CD4-positive, alpha-beta memory T cell (primary cell): ENCODE results near the gene ST7. TPM values are rescaled to one million over a fixed set of nuclear protein-coding genes. Genes with fewer than 3 reads are reported as not detected.

Source experiments
- CTCF ChIA-PET: fragments of 350-600 bp; sonication (Branson Sonifier 250); formaldehyde crosslinking; loops from one replicate; lab custom pipeline; 2021; ENCODE audit warnings: inconsistent platforms; ENCODE audit not compliant: partially characterized antibody; lab: Charles Lee
- POLR2A ChIA-PET: fragments of 350-600 bp; sonication (Branson Sonifier 250); formaldehyde crosslinking; loops from one replicate; lab custom pipeline; 2021; ENCODE audit not compliant: partially characterized antibody; lab: Charles Lee
- DNase-seq, 5 donors: peaks; one replicate each; pipeline versions ENCODE4 v3.0.0 to v3.0.0-alpha.2; 2020 to 2022; ENCODE audit warnings: mixed read lengths in 1 of 5
- H3K27ac ChIP-seq: one replicate; pipeline ENCODE4 v1.7.0; 2013; ENCODE audit warnings: low read depth, low read length
- H3K27me3 ChIP-seq: 2 replicates; pipeline ENCODE4 v1.7.0; 2013; ENCODE audit warnings: mild to moderate bottlenecking, low read length, moderate library complexity; ENCODE audit not compliant: insufficient read depth
- H3K36me3 ChIP-seq: 2 replicates; pipeline ENCODE4 v1.7.0; 2013; ENCODE audit warnings: mild to moderate bottlenecking, low read length, moderate library complexity; ENCODE audit not compliant: insufficient read depth
- H3K4me1 ChIP-seq: 2 replicates; pipeline ENCODE4 v1.7.0; 2013; ENCODE audit warnings: mild to moderate bottlenecking, low read length, moderate library complexity; ENCODE audit not compliant: insufficient read depth
- H3K4me3 ChIP-seq, 2 donors: one replicate each; pipeline ENCODE4 v1.7.0; 2013; ENCODE audit warnings: low read length in 2 of 2, mild to moderate bottlenecking in 1 of 2
- H3K9me3 ChIP-seq, 2 donors: one replicate each; pipeline ENCODE4 v1.7.0; 2013; ENCODE audit warnings: low read length in 2 of 2, control low read depth in 1 of 2; ENCODE audit not compliant: control insufficient read depth in 1 of 2
- H3K27ac Mint-ChIP-seq, 7 donors: one replicate each; pipeline ENCODE4 v1.8.0; 2020 to 2021; ENCODE audit warnings: mixed read lengths in 7 of 7, mild to moderate bottlenecking in 6 of 7, inconsistent platforms in 3 of 7, moderate library complexity in 3 of 7
- H3K27me3 Mint-ChIP-seq, 2 donors: one replicate each; pipeline ENCODE4 v1.8.0; 2020 to 2021; ENCODE audit warnings: mixed read lengths in 2 of 2
- H3K36me3 Mint-ChIP-seq, 2 donors: one replicate each; pipeline ENCODE4 v1.8.0; 2020 to 2021; ENCODE audit warnings: mixed read lengths in 2 of 2, inconsistent platforms in 1 of 2, mild to moderate bottlenecking in 1 of 2
- H3K4me1 Mint-ChIP-seq, 4 donors: one replicate each; pipeline ENCODE4 v1.8.0; 2020 to 2021; ENCODE audit warnings: mixed read lengths in 4 of 4, mild to moderate bottlenecking in 1 of 4
- H3K4me3 Mint-ChIP-seq, 8 donors: one replicate each; pipeline ENCODE4 v1.8.0; 2020 to 2021; ENCODE audit warnings: mixed read lengths in 8 of 8, mild to moderate bottlenecking in 7 of 8, moderate library complexity in 6 of 8, inconsistent platforms in 3 of 8
- H3K9me3 Mint-ChIP-seq, 8 donors: one replicate each; pipeline ENCODE4 v1.8.0; 2020 to 2021; ENCODE audit warnings: mixed read lengths in 8 of 8, mild to moderate bottlenecking in 5 of 8, inconsistent platforms in 3 of 8, moderate library complexity in 1 of 8
- intact Hi-C: fragments of 100-400 bp; cut with micrococcal nuclease; formaldehyde crosslinking; loops from one replicate; pipeline ENCODE4 v1.15.1; 2023
- polyA plus RNA-seq, 2 donors: library from polyadenylated mRNA; unstranded; fragments of 300-500 nt; fragmentation: Illumina TruSeq; gene quantifications; one replicate each; pipeline ENCODE4 v1.2.3, GENCODE V29; 2021
- total RNA-seq, 2 experiments: library from RNA; stranded (reverse); gene quantifications; one replicate each; pipeline ENCODE4 v1.2.3, GENCODE V29; 2021

The ST7 gene
- total and polyA plus RNA-seq, 4 experiments from 2014 or later: 3.8 to 6.6 (median 4.0) TPM

DNA sequence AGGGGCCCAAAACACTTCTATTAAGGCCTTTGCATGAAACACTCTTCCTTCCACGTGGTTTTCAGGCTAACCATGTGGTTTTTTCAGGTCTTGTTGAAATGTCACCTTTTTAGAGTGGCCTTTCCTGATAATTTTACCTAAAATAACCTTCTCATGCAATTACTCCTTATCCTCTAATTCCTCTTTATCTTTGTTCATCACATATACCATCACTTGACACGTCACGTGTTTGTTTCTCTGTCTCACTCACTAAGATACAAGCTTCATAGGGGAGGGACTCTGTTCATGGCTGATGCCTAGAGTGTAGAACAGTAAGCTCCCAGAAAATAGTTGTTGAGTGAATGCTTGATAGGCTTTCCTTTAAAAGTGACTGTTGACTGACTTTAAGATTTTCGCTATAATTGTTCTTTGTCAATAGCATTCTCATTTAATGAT is 63.7 kb downstream of the ST7 start:
- no peak for DNase-seq
- no peaks in the 10 kb centered on the region for H3K9me3 ChIP-seq
- Mint-ChIP-seq H3K4me1 (peaks cover 12 to 22% (median 17%) of the 10 kb centered on the region in 4 donors), H3K4me3 (no peak overlapping the region), H3K9me3 (no peaks in the 10 kb centered on the region), H3K36me3 (no peaks in the 10 kb centered on the region), H3K27ac (no peak overlapping the region), H3K27me3 (peaks cover 0 to 2% of the 10 kb centered on the region in 2 donors)
- peaks cover 6% of the 10 kb centered on the region for H3K4me1 ChIP-seq
- CTCF ChIA-PET: no interaction called here
- H3K36me3 ChIP-seq: no peaks in the 10 kb centered on the region
- H3K27ac ChIP-seq: no peak overlapping the region
- POLR2A ChIA-PET: no interaction called here
- no peaks in the 10 kb centered on the region for H3K27me3 ChIP-seq
- H3K4me3 ChIP-seq: no peak overlapping the region
- intact Hi-C loops: no loop called here

DNA sequence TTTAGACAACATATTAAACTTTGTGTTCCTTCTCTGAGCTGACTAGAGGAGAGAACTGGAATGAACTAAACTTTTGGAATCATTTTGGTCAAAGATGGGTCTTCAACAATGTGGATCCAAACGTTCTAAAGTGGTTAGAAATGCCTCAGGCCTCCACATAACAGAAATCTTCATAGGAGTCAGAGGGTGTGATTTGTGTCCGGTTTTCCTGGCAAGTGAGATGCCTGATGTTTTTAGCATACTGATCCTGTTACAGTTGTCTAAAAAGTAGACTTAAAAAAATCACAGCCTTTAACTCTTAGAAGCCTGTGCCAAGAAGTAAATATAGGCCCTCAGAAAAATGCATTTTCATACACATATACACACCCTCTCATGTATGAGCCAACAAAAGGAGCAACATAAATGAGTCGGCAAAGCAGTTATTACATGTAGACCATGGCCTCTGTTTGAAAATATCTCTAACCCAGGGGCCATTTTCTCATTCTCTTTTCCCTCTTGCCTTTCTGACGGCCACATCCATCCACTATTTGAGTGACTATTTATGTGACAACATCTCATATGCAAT is 64.5 kb downstream of the ST7 start:
- H3K27ac Mint-ChIP-seq: no peak overlapping the region
- CTCF ChIA-PET: no interaction called here
- H3K9me3 ChIP-seq: no peaks in the 10 kb centered on the region
- H3K4me1 ChIP-seq: no peaks in the 10 kb centered on the region
- no peak for DNase-seq
- H3K9me3 Mint-ChIP-seq: no peaks in the 10 kb centered on the region
- H3K36me3 Mint-ChIP-seq: no peaks in the 10 kb centered on the region
- H3K4me3 Mint-ChIP-seq: no peak overlapping the region
- peaks cover 1 to 2% of the 10 kb centered on the region in 2 donors for H3K27me3 Mint-ChIP-seq
- peaks cover 13 to 24% (median 17%) of the 10 kb centered on the region in 4 donors for H3K4me1 Mint-ChIP-seq
- POLR2A ChIA-PET: no interaction called here
- no peak overlapping the region for H3K27ac ChIP-seq
- no peaks in the 10 kb centered on the region for H3K36me3 ChIP-seq
- H3K27me3 ChIP-seq: no peaks in the 10 kb centered on the region
- H3K4me3 ChIP-seq: no peak overlapping the region
- intact Hi-C loops: no loop called here

DNA sequence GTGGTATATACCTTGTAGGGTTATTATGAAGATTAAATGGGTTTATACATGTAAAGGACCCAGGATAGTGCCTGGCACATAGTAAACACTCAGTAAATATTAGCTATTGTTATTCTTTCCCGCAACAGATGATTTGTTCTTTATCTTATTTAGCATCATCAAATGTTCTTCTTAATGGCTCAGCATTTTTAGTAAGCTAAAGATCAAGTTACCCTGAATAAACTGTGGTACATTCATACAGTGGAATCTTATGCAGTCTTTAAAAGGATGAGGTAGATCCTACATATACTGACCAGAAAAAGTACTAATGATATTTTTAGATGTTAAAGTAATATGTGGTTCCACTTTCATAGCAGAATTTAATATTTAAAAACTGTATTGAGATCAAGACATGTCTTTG is 65.4 kb downstream of the ST7 start:
- ChIA-PET POLR2A (no interaction called here), CTCF (no interaction called here)
- no peak for DNase-seq
- H3K27me3 ChIP-seq: no peaks in the 10 kb centered on the region
- peaks cover 5% of the 10 kb centered on the region for H3K4me1 ChIP-seq
- Mint-ChIP-seq H3K27me3 (peaks cover 2% of the 10 kb centered on the region in 2 donors), H3K4me1 (peaks cover 18 to 32% (median 22%) of the 10 kb centered on the region in 4 donors), H3K4me3 (no peak overlapping the region), H3K27ac (no peak overlapping the region), H3K36me3 (no peaks in the 10 kb centered on the region), H3K9me3 (no peaks in the 10 kb centered on the region)
- H3K9me3 ChIP-seq: no peaks in the 10 kb centered on the region
- H3K27ac ChIP-seq: no peak overlapping the region
- H3K4me3 ChIP-seq: no peak overlapping the region
- intact Hi-C loops: no loop called here
- H3K36me3 ChIP-seq: no peaks in the 10 kb centered on the region

DNA sequence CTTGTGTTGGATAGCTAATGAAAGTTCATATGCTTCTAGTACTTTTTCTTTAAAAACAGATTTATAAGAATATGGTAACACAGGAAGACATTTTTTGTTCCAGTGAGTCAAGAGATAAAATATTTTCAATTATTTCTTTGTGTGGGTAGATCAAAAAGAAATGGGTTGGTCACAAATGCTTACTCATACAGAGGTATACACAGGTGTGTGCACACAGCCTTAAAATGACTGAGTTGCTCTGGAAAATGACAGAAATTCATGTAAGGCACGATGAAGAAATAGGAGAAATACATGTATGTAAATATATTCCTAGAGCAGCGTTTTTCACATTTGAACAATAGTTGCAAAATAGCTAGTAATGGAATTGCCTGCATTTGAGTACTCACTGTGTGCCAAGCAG is 66.0 kb downstream of the ST7 start:
- ChIA-PET POLR2A (no interaction called here), CTCF (interaction anchor here (1.2 kb wide), 1 partner anchor 9 kb away, joined by 3 read pairs; no protein-coding TSS in a partner anchor)
- no peak overlapping the region for H3K4me3 ChIP-seq
- Mint-ChIP-seq H3K27me3 (peaks cover 0 to 2% of the 10 kb centered on the region in 2 donors), H3K4me3 (no peak overlapping the region), H3K9me3 (no peaks in the 10 kb centered on the region), H3K4me1 (peaks cover 17 to 32% (median 21%) of the 10 kb centered on the region in 4 donors), H3K27ac (no peak overlapping the region), H3K36me3 (no peaks in the 10 kb centered on the region)
- H3K27ac ChIP-seq: no peak overlapping the region
- intact Hi-C loops: no loop called here
- H3K4me1 ChIP-seq: peaks cover 5% of the 10 kb centered on the region
- DNase-seq: no peak
- no peaks in the 10 kb centered on the region for H3K27me3 ChIP-seq
- H3K36me3 ChIP-seq: no peaks in the 10 kb centered on the region
- H3K9me3 ChIP-seq: no peaks in the 10 kb centered on the region

DNA sequence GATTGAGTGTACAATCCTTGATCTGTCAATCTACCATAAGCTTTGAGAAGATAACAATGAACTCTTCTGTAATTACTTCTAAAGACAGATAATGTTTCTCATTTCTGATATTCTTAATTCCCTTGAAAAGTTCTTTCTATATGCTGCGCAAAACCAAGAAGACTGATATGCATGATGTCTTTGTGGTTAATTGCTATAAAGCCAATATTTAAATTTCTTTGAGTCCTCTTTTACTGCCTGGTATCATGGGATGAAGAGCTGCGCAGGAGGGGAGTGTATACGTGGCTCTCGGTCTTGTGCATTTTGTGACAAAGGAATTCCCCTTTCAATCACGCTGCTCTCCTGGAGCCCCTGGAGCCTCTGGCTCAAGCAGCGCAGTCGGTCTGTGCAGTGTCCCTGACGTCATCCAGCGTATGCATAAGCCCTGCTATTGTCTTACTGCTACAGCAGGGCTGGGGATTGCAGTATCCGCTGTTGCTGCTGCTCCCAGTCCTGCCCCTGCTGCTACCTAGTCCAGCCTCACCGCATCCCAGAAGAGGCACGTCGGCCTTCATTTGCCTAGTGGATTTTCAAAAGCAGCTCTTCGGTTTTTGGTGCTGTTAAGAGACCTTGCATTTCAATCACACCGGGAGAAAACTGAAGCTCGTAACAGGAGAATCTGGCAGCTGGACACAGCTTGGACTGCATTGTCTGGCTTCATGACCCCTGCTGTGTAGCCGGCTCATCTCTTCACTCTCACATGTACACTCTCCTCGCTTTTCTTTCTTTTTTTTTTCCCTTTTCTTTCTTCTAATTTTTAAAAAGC is 66.7 kb downstream of the ST7 start:
- no peaks in the 10 kb centered on the region for H3K27me3 ChIP-seq
- H3K4me3 ChIP-seq: no peak overlapping the region
- H3K36me3 Mint-ChIP-seq: no peaks in the 10 kb centered on the region
- DNase-seq: no peak
- H3K36me3 ChIP-seq: no peaks in the 10 kb centered on the region
- intact Hi-C loops: no loop called here
- peaks cover 17 to 31% (median 20%) of the 10 kb centered on the region in 4 donors for H3K4me1 Mint-ChIP-seq
- H3K27me3 Mint-ChIP-seq: peaks cover 0 to 2% of the 10 kb centered on the region in 2 donors
- ChIA-PET CTCF (interaction anchor here (1.2 kb wide), 1 partner anchor 10 kb away, joined by 3 read pairs; no protein-coding TSS in a partner anchor), POLR2A (no interaction called here)
- no peak overlapping the region for H3K27ac ChIP-seq
- H3K4me3 Mint-ChIP-seq: no peak overlapping the region
- H3K27ac Mint-ChIP-seq: no peak overlapping the region
- H3K9me3 ChIP-seq: no peaks in the 10 kb centered on the region
- peaks cover 5% of the 10 kb centered on the region for H3K4me1 ChIP-seq
- H3K9me3 Mint-ChIP-seq: no peaks in the 10 kb centered on the region

DNA sequence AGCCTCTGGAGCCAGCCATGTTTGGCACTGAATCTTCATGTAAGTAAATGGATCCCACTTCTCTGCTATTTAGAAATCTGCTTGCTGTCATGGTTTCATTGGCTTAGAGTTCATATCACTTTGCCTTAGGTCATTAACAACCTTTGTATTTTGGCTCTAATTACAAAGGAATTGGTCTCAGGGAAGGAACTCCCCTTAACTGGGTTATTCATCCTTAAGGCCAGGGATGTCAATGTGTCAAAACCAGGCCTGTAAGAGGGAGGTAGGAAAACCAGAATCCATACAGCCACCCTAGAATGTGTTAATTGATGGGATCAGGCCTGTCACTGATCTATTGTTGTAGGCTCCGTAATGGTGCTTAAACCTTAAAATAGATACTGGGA is 67.3 kb downstream of the ST7 start:
- Mint-ChIP-seq H3K27me3 (peaks cover 0 to 2% of the 10 kb centered on the region in 2 donors), H3K9me3 (no peaks in the 10 kb centered on the region), H3K27ac (no peak overlapping the region), H3K36me3 (no peaks in the 10 kb centered on the region), H3K4me1 (peaks cover 11 to 25% (median 15%) of the 10 kb centered on the region in 4 donors), H3K4me3 (no peak overlapping the region)
- Histone ChIP-seq H3K9me3 (no peaks in the 10 kb centered on the region), H3K27me3 (no peaks in the 10 kb centered on the region), H3K4me1 (peaks cover 5% of the 10 kb centered on the region), H3K4me3 (no peak overlapping the region), H3K27ac (no peak overlapping the region), H3K36me3 (no peaks in the 10 kb centered on the region)
- intact Hi-C loops: no loop called here
- no peak for DNase-seq
- POLR2A ChIA-PET: no interaction called here
- CTCF ChIA-PET: no interaction called here

DNA sequence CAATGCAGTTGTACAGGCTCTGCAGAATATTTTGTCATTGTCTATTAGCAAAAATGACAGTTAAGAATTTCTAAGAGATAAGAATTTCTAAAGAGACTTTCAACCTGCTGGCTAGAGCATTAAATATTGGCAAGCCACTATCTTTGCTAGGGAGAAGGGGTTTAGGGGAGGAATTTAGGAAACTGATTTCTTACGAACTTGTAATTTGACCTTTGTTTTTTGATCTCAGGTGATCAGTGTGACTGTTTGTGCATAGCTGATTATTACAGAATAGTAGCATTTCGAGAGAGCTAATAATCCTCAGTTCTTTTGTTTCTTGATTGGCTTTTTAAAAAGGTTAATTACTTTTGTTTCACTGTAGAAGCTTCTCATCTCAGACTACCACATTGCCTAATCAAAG is 68.1 kb downstream of the ST7 start:
- H3K27me3 ChIP-seq: no peaks in the 10 kb centered on the region
- no peaks in the 10 kb centered on the region for H3K36me3 ChIP-seq
- ChIA-PET CTCF (no interaction called here), POLR2A (no interaction called here)
- DNase-seq: no peak
- Mint-ChIP-seq H3K27me3 (peaks cover 0 to 2% of the 10 kb centered on the region in 2 donors), H3K4me1 (peaks cover 10 to 20% (median 14%) of the 10 kb centered on the region in 4 donors), H3K36me3 (no peaks in the 10 kb centered on the region), H3K9me3 (no peaks in the 10 kb centered on the region), H3K4me3 (no peak overlapping the region), H3K27ac (no peak overlapping the region)
- no peaks in the 10 kb centered on the region for H3K9me3 ChIP-seq
- intact Hi-C loops: no loop called here
- H3K4me1 ChIP-seq: peaks cover 5% of the 10 kb centered on the region
- H3K27ac ChIP-seq: no peak overlapping the region
- no peak overlapping the region for H3K4me3 ChIP-seq
